ENCODE results near the gene ZCCHC7.
"Not testable (repeated sequence)": the region's sequence is repeated elsewhere in the genome, so short reads cannot be mapped to it uniquely, and the experiment has no call there.

Gene ZCCHC7

DNA sequence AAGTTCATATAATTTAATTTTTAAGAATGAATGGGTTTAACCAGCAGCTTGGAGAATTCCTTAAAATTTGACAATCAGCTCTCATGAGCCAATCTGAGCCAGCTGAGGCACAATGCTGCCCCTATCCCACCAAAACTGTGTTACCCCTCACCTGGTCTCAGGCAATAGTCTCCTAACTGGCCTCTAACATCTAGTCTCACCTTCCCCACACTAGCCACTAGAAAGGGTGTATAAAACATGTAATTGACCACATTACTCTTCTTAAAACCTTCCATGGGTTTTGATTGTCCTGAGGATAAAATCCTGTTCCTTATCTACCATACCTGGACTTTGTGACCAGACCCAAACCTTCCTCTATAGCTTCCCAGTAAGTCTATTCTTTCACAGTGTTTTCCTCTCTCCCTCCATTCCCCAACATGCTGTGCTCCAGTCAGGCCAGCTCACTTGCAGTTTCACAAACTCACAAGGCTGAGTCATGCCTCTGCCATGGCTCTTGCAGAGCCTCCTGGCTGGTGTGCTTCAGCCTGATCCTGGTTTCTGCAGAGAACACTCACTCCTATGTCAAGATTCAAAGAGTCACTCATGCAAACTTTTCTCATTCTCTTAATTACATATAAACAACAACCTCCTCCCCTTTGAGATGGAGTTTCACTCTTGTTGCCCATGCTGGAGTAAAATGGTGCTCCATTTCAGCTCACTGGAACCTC is 16.0 kb upstream of the ZCCHC7 start:
- in situ Hi-C loops (cut with MboI; ENCODE audit: low pct_unique_long_range_greater_than_20kb, low sequenced_read_pairs, unreplicated experiment) = no loop called here
- no peak for DNase-seq (ENCODE audit: low spot score)
- TF ChIP-seq, protein P1, sequence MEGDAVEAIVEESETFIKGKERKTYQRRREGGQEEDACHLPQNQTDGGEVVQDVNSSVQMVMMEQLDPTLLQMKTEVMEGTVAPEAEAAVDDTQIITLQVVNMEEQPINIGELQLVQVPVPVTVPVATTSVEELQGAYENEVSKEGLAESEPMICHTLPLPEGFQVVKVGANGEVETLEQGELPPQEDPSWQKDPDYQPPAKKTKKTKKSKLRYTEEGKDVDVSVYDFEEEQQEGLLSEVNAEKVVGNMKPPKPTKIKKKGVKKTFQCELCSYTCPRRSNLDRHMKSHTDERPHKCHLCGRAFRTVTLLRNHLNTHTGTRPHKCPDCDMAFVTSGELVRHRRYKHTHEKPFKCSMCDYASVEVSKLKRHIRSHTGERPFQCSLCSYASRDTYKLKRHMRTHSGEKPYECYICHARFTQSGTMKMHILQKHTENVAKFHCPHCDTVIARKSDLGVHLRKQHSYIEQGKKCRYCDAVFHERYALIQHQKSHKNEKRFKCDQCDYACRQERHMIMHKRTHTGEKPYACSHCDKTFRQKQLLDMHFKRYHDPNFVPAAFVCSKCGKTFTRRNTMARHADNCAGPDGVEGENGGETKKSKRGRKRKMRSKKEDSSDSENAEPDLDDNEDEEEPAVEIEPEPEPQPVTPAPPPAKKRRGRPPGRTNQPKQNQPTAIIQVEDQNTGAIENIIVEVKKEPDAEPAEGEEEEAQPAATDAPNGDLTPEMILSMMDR (IDR thresholded peaks at IDR 0.05; ENCODE audit: extremely low read depth, insufficient read depth, missing control alignments) = no peak

DNA sequence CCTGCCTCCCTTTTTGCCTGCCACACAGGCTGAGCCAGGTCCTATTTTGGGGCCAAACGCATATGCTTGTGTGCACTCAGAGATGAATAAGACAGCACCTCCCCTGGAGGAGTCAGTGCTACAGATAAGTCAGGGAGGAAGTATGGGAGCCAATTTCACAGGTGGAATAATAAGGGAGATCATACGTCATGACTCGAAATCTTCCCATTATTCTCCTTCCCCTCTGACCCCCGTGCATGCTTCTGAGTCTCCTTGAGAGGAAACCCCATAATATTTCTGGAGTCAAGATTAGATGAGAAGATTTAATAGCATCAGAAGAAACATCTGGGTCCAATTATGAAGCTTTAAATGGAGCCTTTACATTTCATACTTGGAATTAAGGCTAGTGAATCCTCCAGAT is 15.1 kb upstream of the ZCCHC7 start:
- DNase-seq (ENCODE audit: low spot score) = no peak
- TF ChIP-seq, protein P1 (IDR thresholded peaks at IDR 0.05; ENCODE audit: extremely low read depth, insufficient read depth, missing control alignments) = no peak
- in situ Hi-C loops (cut with MboI; ENCODE audit: low pct_unique_long_range_greater_than_20kb, low sequenced_read_pairs, unreplicated experiment) = no loop called here

DNA sequence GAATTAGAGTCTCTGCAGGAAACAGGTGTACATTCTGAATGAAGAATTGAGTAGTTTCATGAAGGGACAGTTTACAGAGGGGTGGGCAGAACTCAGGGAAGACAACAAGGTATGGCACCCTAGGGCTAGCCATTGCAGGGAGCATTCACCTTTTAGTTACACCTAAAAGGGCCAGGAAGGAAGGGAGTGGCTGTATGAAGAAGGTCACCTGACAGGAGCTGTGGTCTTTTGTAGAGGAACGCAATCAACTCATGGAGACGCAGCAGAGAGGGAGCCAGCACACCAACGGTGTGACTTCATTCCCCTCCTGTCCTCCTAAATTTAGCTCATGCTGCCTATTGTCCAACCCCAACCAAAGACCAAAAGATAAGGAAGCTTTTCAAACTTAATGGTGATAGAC is 12.7 kb upstream of the ZCCHC7 start:
- TF ChIP-seq, protein P1 (IDR thresholded peaks at IDR 0.05; ENCODE audit: extremely low read depth, insufficient read depth, missing control alignments) = no peak
- DNase-seq (ENCODE audit: low spot score) = no peak
- in situ Hi-C loops (cut with MboI; ENCODE audit: low pct_unique_long_range_greater_than_20kb, low sequenced_read_pairs, unreplicated experiment) = no loop called here

DNA sequence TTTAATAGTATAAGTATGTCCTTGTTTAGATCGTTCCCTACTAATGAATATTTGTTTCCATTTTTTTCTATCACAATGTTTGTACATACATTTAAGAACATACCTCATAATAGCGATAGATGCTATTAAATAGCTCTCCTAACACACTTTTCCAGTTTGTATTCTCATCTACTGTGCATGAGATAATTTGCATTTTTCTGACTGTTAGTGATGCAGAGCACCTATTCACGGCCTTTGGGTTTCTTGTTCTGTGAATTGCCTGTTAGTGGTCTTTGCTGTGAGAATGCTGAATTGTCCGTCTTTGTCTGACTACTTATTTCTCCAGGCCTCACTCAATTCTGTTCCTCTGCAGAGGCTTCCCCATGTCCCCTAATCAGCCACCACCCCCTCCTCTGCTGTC is 5.9 kb upstream of the ZCCHC7 start:
- DNase-seq (ENCODE audit: low spot score); in situ Hi-C loops (cut with MboI; ENCODE audit: low pct_unique_long_range_greater_than_20kb, low sequenced_read_pairs, unreplicated experiment): not testable (repeated sequence)

DNA sequence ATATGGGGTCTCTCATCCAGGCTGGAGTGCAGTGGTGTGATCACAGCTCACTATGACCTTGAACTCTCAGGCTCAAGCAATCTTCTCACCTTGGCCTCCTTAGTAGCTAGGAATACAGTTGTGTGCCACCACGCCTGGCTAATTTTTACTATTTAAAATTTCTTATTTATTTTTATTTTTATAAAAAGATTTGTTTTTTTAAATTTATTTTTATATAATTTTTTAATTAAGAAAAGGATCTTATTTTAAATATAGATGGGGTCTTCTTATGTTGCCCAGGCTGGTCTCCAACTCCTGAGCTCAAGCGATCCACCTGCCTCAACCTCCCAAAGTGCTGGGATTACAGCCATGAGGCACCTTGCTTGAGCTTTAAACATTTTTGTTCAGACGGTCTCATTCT is 2.4 kb upstream of the ZCCHC7 start:
- TF ChIP-seq, protein P1 (IDR thresholded peaks at IDR 0.05; ENCODE audit: extremely low read depth, insufficient read depth, missing control alignments) = no peak
- DNase-seq (ENCODE audit: low spot score) = no peak

DNA sequence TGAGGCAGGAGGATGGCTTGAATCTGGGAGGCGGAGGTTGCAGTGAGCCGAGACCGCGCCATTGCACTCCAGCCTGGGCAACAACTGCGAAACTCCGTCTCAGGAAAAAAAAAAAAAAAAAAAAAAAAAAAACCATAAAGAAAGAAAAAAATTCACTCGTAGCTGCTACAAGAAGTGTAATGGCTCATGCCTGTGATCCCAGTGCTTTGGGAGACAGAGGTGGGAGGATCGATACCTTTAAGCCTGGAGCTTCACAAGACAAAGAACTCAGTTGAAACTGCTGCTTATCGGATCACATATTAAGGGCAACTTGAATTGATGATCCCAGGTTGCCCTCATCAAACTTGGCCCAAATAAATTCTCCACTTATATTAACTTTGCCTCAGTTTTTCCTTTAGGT is 1.0 kb upstream of the ZCCHC7 start:
- in situ Hi-C loops (cut with MboI; ENCODE audit: low pct_unique_long_range_greater_than_20kb, low sequenced_read_pairs, unreplicated experiment) = no loop called here
- TF ChIP-seq, protein P1 (IDR thresholded peaks at IDR 0.05; ENCODE audit: extremely low read depth, insufficient read depth, missing control alignments) = no peak
- DNase-seq (ENCODE audit: low spot score) = no peak

More for the DNA sequence above, 2.4 kb upstream of the ZCCHC7 start:
- in situ Hi-C loops (cut with MboI; ENCODE audit: low pct_unique_long_range_greater_than_20kb, low sequenced_read_pairs, unreplicated experiment) = no loop called here

DNA sequence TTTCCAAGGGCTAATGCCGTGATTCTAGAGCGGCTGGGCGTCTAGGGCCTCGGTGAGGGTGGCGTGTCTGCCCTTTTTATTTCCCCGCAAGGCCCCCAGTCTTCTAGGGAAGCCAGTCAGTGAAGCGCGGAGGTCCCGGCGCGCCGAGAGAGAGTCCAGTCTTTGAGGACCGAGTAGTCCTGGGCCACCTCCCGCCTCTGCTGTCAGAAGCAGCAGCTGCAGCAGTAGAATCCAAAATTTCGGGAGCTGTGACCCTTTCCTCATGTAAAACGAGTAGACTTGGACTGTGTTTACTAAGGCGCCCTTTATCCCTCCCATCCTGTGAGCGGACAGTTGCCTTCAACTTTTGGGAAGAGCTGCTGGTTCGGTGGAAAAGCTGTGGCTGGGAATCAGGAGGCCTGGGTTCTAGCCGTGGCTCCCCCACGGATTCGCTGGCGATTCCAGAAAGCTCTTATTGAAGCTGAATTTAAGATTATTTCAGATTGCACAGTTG is 515 bp downstream of the ZCCHC7 start:
- DNase-seq (ENCODE audit: low spot score); in situ Hi-C loops (cut with MboI; ENCODE audit: low pct_unique_long_range_greater_than_20kb, low sequenced_read_pairs, unreplicated experiment): not testable (repeated sequence)

DNA sequence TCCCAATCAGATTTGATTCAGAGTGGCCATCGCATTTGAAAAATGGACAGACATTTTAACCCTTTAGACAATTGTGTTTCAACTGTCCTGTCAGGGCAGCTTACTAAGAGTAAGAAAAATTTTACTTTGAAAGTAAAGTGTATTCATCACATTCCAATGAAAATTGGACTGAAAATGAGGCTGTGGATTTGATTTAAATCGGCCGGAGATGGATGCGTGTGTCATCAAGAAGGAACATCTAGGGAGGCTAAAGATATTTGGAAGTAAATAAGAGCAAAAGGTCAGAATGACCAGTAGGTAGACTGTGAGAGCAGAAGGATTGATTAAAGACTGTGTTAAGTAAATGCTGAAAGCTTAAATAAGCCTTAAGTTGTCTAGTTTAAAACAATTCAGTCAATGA is 1.5 kb downstream of the ZCCHC7 start:
- in situ Hi-C loops (cut with MboI; ENCODE audit: low pct_unique_long_range_greater_than_20kb, low sequenced_read_pairs, unreplicated experiment) = no loop called here
- TF ChIP-seq, protein P1 (IDR thresholded peaks at IDR 0.05; ENCODE audit: extremely low read depth, insufficient read depth, missing control alignments) = no peak

More for the DNA sequence above, 1.5 kb downstream of the ZCCHC7 start:
- DNase-seq (ENCODE audit: low spot score) = no peak
